GM19351 (cell line): ENCODE results near the gene RNU1-4.
"Not testable (repeated sequence)": the region's sequence is repeated elsewhere in the genome, so short reads cannot be mapped to it uniquely, and the experiment has no call there.

Source experiments
- ATAC-seq: cut with Tn5 transposase; IDR thresholded peaks from one replicate; pipeline ENCODE4 v1.9.1; 2021; ENCODE audit warnings: mild to moderate bottlenecking, moderate library complexity; ENCODE audit not compliant: unreplicated experiment

Gene RNU1-4

GRCh38 chr1:16707130-16708093 is 32.9 kb upstream of the RNU1-4 start:
- ATAC-seq, result not testable (repeated sequence)

- ATAC-seq, result not testable (repeated sequence)
These were observed 31.6 kb upstream of the RNU1-4 start for GRCh38 chr1:16708704-16709103.

GRCh38 chr1:16709659-16710087 is 30.6 kb upstream of the RNU1-4 start:
- ATAC-seq, result peak; percentile 53

- not testable (repeated sequence) for ATAC-seq
These were observed 29.7 kb upstream of the RNU1-4 start for GRCh38 chr1:16710618-16711017.

- not testable (repeated sequence) for ATAC-seq
These were observed 28.2 kb upstream of the RNU1-4 start for GRCh38 chr1:16712131-16712530.

GRCh38 chr1:16712582-16712981 is 27.7 kb upstream of the RNU1-4 start:
- ATAC-seq, result not testable (repeated sequence)

GRCh38 chr1:16712984-16713383 is 27.3 kb upstream of the RNU1-4 start:
- ATAC-seq, result not testable (repeated sequence)

GRCh38 chr1:16713480-16713879 is 26.8 kb upstream of the RNU1-4 start:
- not testable (repeated sequence) for ATAC-seq

GRCh38 chr1:16716691-16717335 is 23.5 kb upstream of the RNU1-4 start:
- ATAC-seq, result no peak

GRCh38 chr1:16717336-16718098 is 22.8 kb upstream of the RNU1-4 start:
- no peak for ATAC-seq

- not testable (repeated sequence) for ATAC-seq
These were observed 22.0 kb upstream of the RNU1-4 start for GRCh38 chr1:16718099-16718907.

- ATAC-seq, result no peak
These were observed 21.3 kb upstream of the RNU1-4 start for GRCh38 chr1:16718908-16719533.

- no peak for ATAC-seq
These were observed 20.6 kb upstream of the RNU1-4 start for GRCh38 chr1:16719571-16720350.

GRCh38 chr1:16720351-16721223 is 19.7 kb upstream of the RNU1-4 start:
- no peak for ATAC-seq

GRCh38 chr1:16721871-16722641 is 18.3 kb upstream of the RNU1-4 start:
- ATAC-seq, result no peak

GRCh38 chr1:16724718-16725438 is 15.4 kb upstream of the RNU1-4 start:
- no peak for ATAC-seq
